Parathyroid adenoma (tissue), 2 donors: ENCODE data around the gene SIRT3.

Experiments
- H2AFZ ChIP-seq: fragments of 300-600 bp; sonication (generic); one replicate; pipeline ENCODE4 v1.7.0; 2017; ENCODE audit warnings: antibody characterized with exemption, mild to moderate bottlenecking
- H3K27ac ChIP-seq: fragments of 300-600 bp; sonication (generic); one replicate; pipeline ENCODE4 v1.7.0; 2017
- H3K27me3 ChIP-seq: fragments of 300-600 bp; sonication (generic); one replicate; pipeline ENCODE4 v1.7.0; 2017; ENCODE audit warnings: low read length; ENCODE audit not compliant: control insufficient read depth, insufficient read depth
- H3K36me3 ChIP-seq: fragments of 300-600 bp; sonication (generic); one replicate; pipeline ENCODE4 v1.7.0; 2017; ENCODE audit warnings: low read length; ENCODE audit not compliant: control insufficient read depth, insufficient read depth
- H3K4me1 ChIP-seq: fragments of 300-600 bp; sonication (generic); one replicate; pipeline ENCODE4 v1.7.0; 2017; ENCODE audit warnings: control low read depth
- H3K4me2 ChIP-seq: fragments of 300-600 bp; sonication (generic); one replicate; pipeline ENCODE4 v1.7.0; 2017; ENCODE audit warnings: low read length
- H3K4me3 ChIP-seq: fragments of 300-600 bp; sonication (generic); one replicate; pipeline ENCODE4 v1.7.0; 2017; ENCODE audit warnings: low read depth, low read length
- H3K79me2 ChIP-seq: fragments of 300-600 bp; sonication (generic); one replicate; pipeline ENCODE4 v1.7.0; 2017; ENCODE audit warnings: control low read depth
- H3K9ac ChIP-seq: fragments of 300-600 bp; sonication (generic); one replicate; pipeline ENCODE4 v1.7.0; 2017; ENCODE audit warnings: mild to moderate bottlenecking
- H3K9me3 ChIP-seq: fragments of 300-600 bp; sonication (generic); one replicate; pipeline ENCODE4 v1.7.0; 2017; ENCODE audit warnings: low read length; ENCODE audit not compliant: control insufficient read depth
- CTCF ChIP-seq: fragments of 300-600 bp; sonication (generic); IDR thresholded peaks from one replicate; pipeline ENCODE4 v1.7.0; 2017; ENCODE audit warnings: antibody characterized with exemption, mild to moderate bottlenecking
- donor health status: primary hyperparathyroidism.

The SIRT3 gene

GRCh38 chr11:202490-202889 lies 33.7 kb downstream of the SIRT3 start:
- Histone ChIP-seq H3K79me2 (peaks cover 7% of the 10 kb centered on the region), H2AFZ (no peak overlapping the region), H3K4me2 (no peak overlapping the region), H3K36me3 (no peaks in the 10 kb centered on the region), H3K27ac (no peak overlapping the region), H3K9ac (no peak overlapping the region), H3K4me3 (no peak overlapping the region), H3K27me3 (no peaks in the 10 kb centered on the region), H3K9me3 (no peaks in the 10 kb centered on the region), H3K4me1 (peaks cover 5% of the 10 kb centered on the region)
- no peak for TF ChIP-seq CTCF

- no peak overlapping the region for H3K4me2 ChIP-seq
- H2AFZ ChIP-seq = no peak overlapping the region
- H3K79me2 ChIP-seq = peaks cover 7% of the 10 kb centered on the region
- H3K4me1 ChIP-seq = peaks cover 5% of the 10 kb centered on the region
- no peak overlapping the region for H3K4me3 ChIP-seq
- H3K9me3 ChIP-seq = no peaks in the 10 kb centered on the region
- TF ChIP-seq CTCF = no peak
- no peaks in the 10 kb centered on the region for H3K36me3 ChIP-seq
- H3K27me3 ChIP-seq = no peaks in the 10 kb centered on the region
- H3K27ac ChIP-seq = no peak overlapping the region
- no peak overlapping the region for H3K9ac ChIP-seq
Observed at GRCh38 chr11:201966-202365, 34.2 kb downstream of the SIRT3 start.

- H3K27ac ChIP-seq = no peak overlapping the region
- H3K4me1 ChIP-seq = no peaks in the 10 kb centered on the region
- H2AFZ ChIP-seq = no peak overlapping the region
- H3K4me2 ChIP-seq = no peak overlapping the region
- H3K79me2 ChIP-seq = no peaks in the 10 kb centered on the region
- H3K9ac ChIP-seq = no peak overlapping the region
- H3K4me3 ChIP-seq = no peak overlapping the region
- no peaks in the 10 kb centered on the region for H3K9me3 ChIP-seq
- no peaks in the 10 kb centered on the region for H3K27me3 ChIP-seq
- TF ChIP-seq CTCF = no peak
- H3K36me3 ChIP-seq = no peaks in the 10 kb centered on the region
Observed at GRCh38 chr11:200224-201003, 35.7 kb downstream of the SIRT3 start.

GRCh38 chr11:199782-200181 lies 36.4 kb downstream of the SIRT3 start:
- no peaks in the 10 kb centered on the region for H3K36me3 ChIP-seq
- H3K9me3 ChIP-seq = no peaks in the 10 kb centered on the region
- no peak overlapping the region for H3K4me3 ChIP-seq
- H3K27ac ChIP-seq = no peak overlapping the region
- no peaks in the 10 kb centered on the region for H3K79me2 ChIP-seq
- no peaks in the 10 kb centered on the region for H3K27me3 ChIP-seq
- H2AFZ ChIP-seq = no peak overlapping the region
- no peak overlapping the region for H3K4me2 ChIP-seq
- H3K9ac ChIP-seq = no peak overlapping the region
- TF ChIP-seq CTCF = no peak
- no peaks in the 10 kb centered on the region for H3K4me1 ChIP-seq

- no peaks in the 10 kb centered on the region for H3K79me2 ChIP-seq
- H3K9ac ChIP-seq = no peak overlapping the region
- no peaks in the 10 kb centered on the region for H3K4me1 ChIP-seq
- H3K9me3 ChIP-seq = no peaks in the 10 kb centered on the region
- H3K27ac ChIP-seq = no peak overlapping the region
- H3K27me3 ChIP-seq = no peaks in the 10 kb centered on the region
- no peak for TF ChIP-seq CTCF
- H3K4me2 ChIP-seq = no peak overlapping the region
- no peaks in the 10 kb centered on the region for H3K36me3 ChIP-seq
- no peak overlapping the region for H3K4me3 ChIP-seq
- H2AFZ ChIP-seq = no peak overlapping the region
Observed at GRCh38 chr11:199004-199581, 37.0 kb downstream of the SIRT3 start.
